Measurements from ENCODE around the gene FBXO34. TPM values are rescaled to one million over a fixed set of nuclear protein-coding genes. Genes with fewer than 3 reads are reported as not detected.
"Not testable (repeated sequence)": the region's sequence is repeated elsewhere in the genome, so short reads cannot be mapped to it uniquely, and the experiment has no call there.

Gene FBXO34
- total RNA-seq, 4 donors from 2014 or later, result 29.7 to 48.1 (median 37.3) TPM

GRCh38 chr14:55336162-55336561, 64.9 kb downstream of the FBXO34 start:
- DNase-seq (ENCODE audit: low spot score in 2 of 2), result no peak
- H3K4me3 ChIP-seq (ENCODE audit: low read depth, poor library complexity, severe bottlenecking), result no peak overlapping the region
- TF ChIP-seq CTCF (IDR thresholded peaks at IDR 0.05) (no peak), POLR2A (IDR thresholded peaks at IDR 0.05) (no peak)
- 10 to 25% methylated on average over 2 of the region's 2 CpGs for WGBS, 2 donors
- intact Hi-C loops (cut with DNase I; ENCODE audit: low total_unique reads), result no loop called here

- no peak overlapping the region for H3K4me3 ChIP-seq (ENCODE audit: low read depth, poor library complexity, severe bottlenecking)
- no peak for DNase-seq (ENCODE audit: low spot score in 2 of 2)
- intact Hi-C loops (cut with DNase I; ENCODE audit: low total_unique reads), result no loop called here
- no peak for TF ChIP-seq POLR2A (IDR thresholded peaks at IDR 0.05)
- TF ChIP-seq CTCF (IDR thresholded peaks at IDR 0.05), result no peak
- WGBS, 2 donors, result 89 to 96% methylated on average over 3 of the region's 3 CpGs
Observed at GRCh38 chr14:55336691-55337090, 65.5 kb downstream of the FBXO34 start.

- 54 to 61% methylated on average over 2 of the region's 2 CpGs for WGBS, 2 donors
- no peak for DNase-seq (ENCODE audit: low spot score in 2 of 2)
- H3K4me3 ChIP-seq (ENCODE audit: low read depth, poor library complexity, severe bottlenecking), result no peak overlapping the region
- no peak for TF ChIP-seq POLR2A (IDR thresholded peaks at IDR 0.05)
- TF ChIP-seq CTCF (IDR thresholded peaks at IDR 0.05), result no peak
- intact Hi-C loops (cut with DNase I; ENCODE audit: low total_unique reads), result no loop called here
Observed at GRCh38 chr14:55339770-55340169, 68.5 kb downstream of the FBXO34 start.

- intact Hi-C loops (cut with DNase I; ENCODE audit: low total_unique reads), result no loop called here
Observed at GRCh38 chr14:55340482-55340881, 69.3 kb downstream of the FBXO34 start.

GRCh38 chr14:55341781-55342180, 70.6 kb downstream of the FBXO34 start:
- H3K4me3 ChIP-seq (ENCODE audit: low read depth, poor library complexity, severe bottlenecking), result no peak overlapping the region
- no peak for DNase-seq (ENCODE audit: low spot score in 2 of 2)
- intact Hi-C loops (cut with DNase I; ENCODE audit: low total_unique reads), result no loop called here
- no peak for TF ChIP-seq POLR2A (IDR thresholded peaks at IDR 0.05)
- no peak for TF ChIP-seq CTCF (IDR thresholded peaks at IDR 0.05)
- 78 to 79% methylated on average over 2 of the region's 2 CpGs for WGBS, 2 donors

More at GRCh38 chr14:55340482-55340881, 69.3 kb downstream of the FBXO34 start:
- DNase-seq (ENCODE audit: low spot score in 2 of 2), result no peak
- 86 to 95% methylated on average over 3 of the region's 3 CpGs for WGBS, 2 donors
- no peak overlapping the region for H3K4me3 ChIP-seq (ENCODE audit: low read depth, poor library complexity, severe bottlenecking)
- no peak for TF ChIP-seq CTCF (IDR thresholded peaks at IDR 0.05)
- TF ChIP-seq POLR2A (IDR thresholded peaks at IDR 0.05), result no peak

GRCh38 chr14:55344582-55345163, 73.5 kb downstream of the FBXO34 start:
- H3K4me3 ChIP-seq (ENCODE audit: low read depth, poor library complexity, severe bottlenecking); intact Hi-C loops (cut with DNase I; ENCODE audit: low total_unique reads): not testable (repeated sequence)
- WGBS, 2 donors, result 77% methylated on average over 6 of the region's 6 CpGs

More at GRCh38 chr14:55344582-55345163, 73.5 kb downstream of the FBXO34 start:
- DNase-seq (ENCODE audit: low spot score in 2 of 2), result not testable (repeated sequence)
